ENCODE data around the gene CNN2.

GRCh38 chr19:1070931-1071791 is 44.8 kb downstream of the CNN2 start:
- no peak for TF ChIP-seq HMGXB4 (CRISPR knock-in tag; IDR thresholded peaks at IDR 0.05; ENCODE audit: borderline replicate concordance in 1 of 2, low read depth in 1 of 2)
- no peak for TF ChIP-seq ZNF138 (CRISPR knock-in tag; IDR thresholded peaks at IDR 0.05; ENCODE audit: low read depth)

All from HepG2 (cell line).